SK-N-MC (cell line): Measurements from ENCODE around the gene DIDO1.

Experiments used
- DNase-seq: peaks from one replicate; pipeline ENCODE4 v3.0.0-alpha.2; 2011; ENCODE audit warnings: low read depth, low spot score
- H3K27ac ChIP-seq: fragments of 200-600 bp; sonication (generic); 2 replicates; pipeline ENCODE4 v1.5.1; 2016; ENCODE audit warnings: mixed run types
- H3K36me3 ChIP-seq: fragments of 200-600 bp; sonication (generic); 2 replicates; pipeline ENCODE4 v1.6.1; 2017; ENCODE audit warnings: antibody characterized with exemption, low read length, mixed read lengths; ENCODE audit not compliant: insufficient read depth
- H3K4me3 ChIP-seq: fragments of 200-600 bp; sonication (generic); 2 replicates; pipeline ENCODE4 v1.5.1; 2016
- H3K9ac ChIP-seq: fragments of 200-600 bp; sonication (generic); 2 replicates; pipeline ENCODE4 v1.8.0; 2017; ENCODE audit warnings: mixed run types, mixed read lengths; ENCODE audit not compliant: insufficient read length
- H3K9me3 ChIP-seq: fragments of 200-600 bp; sonication (generic); 2 replicates; pipeline ENCODE4 v1.6.1; 2017; ENCODE audit warnings: low read depth, mild to moderate bottlenecking, antibody characterized with exemption, low read length, moderate library complexity, mixed read lengths
- EZH2 ChIP-seq: fragments of 200-600 bp; sonication (generic); IDR thresholded peaks from one replicate; pipeline ENCODE4 v1.6.1; 2017; ENCODE audit warnings: antibody characterized with exemption
- FOXP2 ChIP-seq: optimal IDR thresholded peaks from 2 replicates; pipeline ENCODE3; 2011; ENCODE audit warnings: mild to moderate bottlenecking, moderate library complexity; ENCODE audit not compliant: insufficient read depth; ENCODE audit errors: extremely low read length, control extremely low read depth
- POLR2AphosphoS5 ChIP-seq: IDR thresholded peaks from 2 replicates; pipeline ENCODE4 v1.6.1; 2012; ENCODE audit warnings: mild to moderate bottlenecking, low read depth, low read length, borderline replicate concordance

The DIDO1 gene

GRCh38 chr20:62969179-62969760 is 43.0 kb upstream of the DIDO1 start:
- Histone ChIP-seq H3K9me3 (no peaks in the 10 kb centered on the region), H3K4me3 (no peak overlapping the region), H3K27ac (no peak overlapping the region), H3K9ac (no peak overlapping the region), H3K36me3 (no peaks in the 10 kb centered on the region)
- TF ChIP-seq EZH2 (no peak), POLR2AphosphoS5 (no peak), FOXP2 (no peak)
- DNase-seq = no peak

GRCh38 chr20:62968378-62969178 is 42.3 kb upstream of the DIDO1 start:
- no peak for DNase-seq

GRCh38 chr20:62967628-62968351 is 41.5 kb upstream of the DIDO1 start:
- Histone ChIP-seq H3K9me3 (no peaks in the 10 kb centered on the region), H3K9ac (no peak overlapping the region), H3K4me3 (no peak overlapping the region), H3K27ac (no peak overlapping the region), H3K36me3 (no peaks in the 10 kb centered on the region)
- no peak for DNase-seq
- TF ChIP-seq EZH2 = no peak
- TF ChIP-seq FOXP2 = no peak
- no peak for TF ChIP-seq POLR2AphosphoS5

More at GRCh38 chr20:62968378-62969178, 42.3 kb upstream of the DIDO1 start:
- Histone ChIP-seq H3K9ac (no peak overlapping the region), H3K4me3 (no peak overlapping the region), H3K9me3 (no peaks in the 10 kb centered on the region), H3K27ac (no peak overlapping the region), H3K36me3 (no peaks in the 10 kb centered on the region)
- TF ChIP-seq EZH2 = no peak
- TF ChIP-seq FOXP2 = no peak
- TF ChIP-seq POLR2AphosphoS5 = no peak

- no peak for DNase-seq
- Histone ChIP-seq H3K27ac (no peak overlapping the region), H3K36me3 (no peaks in the 10 kb centered on the region), H3K4me3 (no peak overlapping the region), H3K9me3 (no peaks in the 10 kb centered on the region), H3K9ac (no peak overlapping the region)
- TF ChIP-seq FOXP2 (no peak), EZH2 (no peak), POLR2AphosphoS5 (no peak)
Observed at GRCh38 chr20:62967149-62967501, 40.8 kb upstream of the DIDO1 start.

- no peak for DNase-seq
- Histone ChIP-seq H3K9ac (no peak overlapping the region), H3K27ac (no peak overlapping the region), H3K36me3 (no peaks in the 10 kb centered on the region), H3K4me3 (no peak overlapping the region), H3K9me3 (no peaks in the 10 kb centered on the region)
- no peak for TF ChIP-seq FOXP2
- no peak for TF ChIP-seq EZH2
- no peak for TF ChIP-seq POLR2AphosphoS5
Observed at GRCh38 chr20:62966212-62967148, 40.2 kb upstream of the DIDO1 start.

GRCh38 chr20:62965363-62965771 is 39.1 kb upstream of the DIDO1 start:
- DNase-seq = no peak
- Histone ChIP-seq H3K36me3 (no peaks in the 10 kb centered on the region), H3K4me3 (no peak overlapping the region), H3K27ac (no peak overlapping the region), H3K9ac (no peak overlapping the region), H3K9me3 (no peaks in the 10 kb centered on the region)
- TF ChIP-seq EZH2 = no peak
- no peak for TF ChIP-seq POLR2AphosphoS5
- no peak for TF ChIP-seq FOXP2

GRCh38 chr20:62964700-62965099 is 38.4 kb upstream of the DIDO1 start:
- no peak overlapping the region for H3K9ac ChIP-seq
- H3K4me3 ChIP-seq = no peak overlapping the region
- H3K9me3 ChIP-seq = no peaks in the 10 kb centered on the region
- H3K36me3 ChIP-seq = no peaks in the 10 kb centered on the region
- DNase-seq = no peak
- TF ChIP-seq EZH2 (no peak), FOXP2 (no peak), POLR2AphosphoS5 (no peak)
- H3K27ac ChIP-seq = no peak overlapping the region
